ENCODE results near the gene SLCO2B1.

GRCh38 chr11:75230621-75231020, 79.7 kb downstream of the SLCO2B1 start:
- TF ChIP-seq POLR2AphosphoS5 (IDR thresholded peaks at IDR 0.05) = no peak
- no peak for TF ChIP-seq CTCF (IDR thresholded peaks at IDR 0.05)

Measured in upper lobe of left lung (tissue), 4 donors.